HG03457 (cell line): ENCODE measurements around the gene NLGN4Y.
"Not testable (repeated sequence)": the region's sequence is repeated elsewhere in the genome, so short reads cannot be mapped to it uniquely, and the experiment has no call there.

Experiments
- ATAC-seq: cut with Tn5 transposase; IDR thresholded peaks from one replicate; pipeline ENCODE4 v1.9.1; 2021; ENCODE audit warnings: moderate number of reproducible peaks; ENCODE audit not compliant: unreplicated experiment

The NLGN4Y gene

DNA sequence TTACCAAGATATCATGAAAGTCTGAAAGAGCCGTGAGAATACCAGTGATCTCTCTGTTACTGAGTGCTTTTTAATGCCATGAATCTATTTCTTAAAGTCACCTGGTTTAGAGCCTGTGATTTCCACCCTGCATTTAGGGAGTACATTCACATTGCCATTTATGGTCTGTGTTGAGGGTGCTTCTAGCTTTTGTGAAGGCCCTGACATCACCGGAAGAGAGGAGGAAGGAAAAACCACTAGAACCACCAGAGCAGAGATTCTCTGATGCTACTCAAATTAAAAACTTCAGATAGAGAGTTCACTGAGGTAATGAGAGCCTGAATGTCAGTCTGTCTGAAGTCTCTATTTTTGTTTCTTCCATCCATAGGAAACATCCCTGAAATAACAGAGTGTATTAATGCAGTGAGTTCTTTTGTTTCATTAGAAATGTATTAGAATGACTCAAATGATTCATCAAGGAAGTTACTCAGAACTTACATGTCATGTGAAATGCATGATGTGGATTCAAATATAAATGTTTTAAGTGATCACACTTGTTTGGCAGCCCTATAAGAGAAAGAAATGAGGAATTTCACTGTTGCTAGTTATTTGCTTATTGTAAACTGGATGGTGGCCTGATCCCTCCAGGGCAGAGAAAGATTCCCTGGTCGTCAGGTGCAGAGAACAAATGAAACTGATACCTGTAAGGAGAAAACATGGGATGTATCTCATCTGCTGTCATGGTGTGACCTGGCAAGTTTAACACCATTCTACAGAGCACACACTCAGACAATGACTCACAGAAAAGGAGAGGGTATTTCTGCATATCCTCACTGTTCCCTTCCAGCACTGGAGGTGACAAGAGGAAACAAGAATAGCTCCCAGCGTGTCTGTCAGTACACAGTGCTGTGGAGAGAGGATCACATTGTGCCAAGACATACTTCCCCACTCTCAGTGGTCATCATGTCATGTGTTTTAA lies 310.1 kb downstream of the NLGN4Y start:
- ATAC-seq, result no peak

DNA sequence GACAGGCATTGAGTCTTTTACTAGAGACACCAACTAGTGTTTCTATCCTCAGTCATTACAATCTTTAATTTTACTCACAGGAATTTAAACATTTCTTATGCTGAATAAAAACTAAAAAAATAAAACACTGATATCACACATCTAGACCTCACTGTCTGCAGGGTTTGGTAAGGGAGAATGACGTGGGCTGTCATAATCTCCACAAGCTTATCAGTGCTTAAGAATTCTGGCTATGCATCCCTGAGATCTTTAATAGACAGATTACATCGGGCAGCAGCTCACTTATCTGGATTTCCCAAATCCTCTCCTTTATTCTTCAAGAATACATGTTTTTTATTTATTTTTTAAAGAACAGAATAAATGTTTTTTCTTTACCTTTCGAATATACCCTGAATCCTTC lies 313.1 kb downstream of the NLGN4Y start:
- ATAC-seq, result no peak

GRCh38 chrY:14850734-14851133 lies 326.4 kb downstream of the NLGN4Y start:
- no peak for ATAC-seq

GRCh38 chrY:14860448-14860847 lies 336.1 kb downstream of the NLGN4Y start:
- ATAC-seq, result no peak

DNA sequence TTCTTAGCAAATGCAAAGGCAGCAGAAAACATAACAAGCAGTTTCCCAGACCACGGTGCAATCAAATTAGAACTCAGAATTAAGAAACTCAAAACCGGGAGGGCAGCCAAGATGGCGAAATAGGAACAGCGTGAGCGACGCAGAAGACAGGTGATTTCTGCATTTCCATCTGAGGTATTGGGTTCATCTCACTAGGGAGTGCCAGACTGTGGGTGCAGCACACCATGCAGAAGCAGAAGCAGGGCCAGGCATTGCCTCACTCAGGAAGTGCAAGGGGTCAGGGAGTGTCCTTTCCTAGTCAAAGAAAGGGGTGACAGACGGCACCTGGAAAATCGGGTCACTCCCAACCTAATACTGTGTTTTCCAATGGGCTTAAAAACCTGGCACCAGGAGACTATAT lies 336.7 kb downstream of the NLGN4Y start:
- not testable (repeated sequence) for ATAC-seq

GRCh38 chrY:14871971-14872370 lies 347.6 kb downstream of the NLGN4Y start:
- ATAC-seq, result no peak
